HG03108 (cell line): ENCODE data around the gene NADSYN1.

Experiments
- ATAC-seq: cut with Tn5 transposase; IDR thresholded peaks from one replicate; pipeline ENCODE4 v1.9.1; 2021; ENCODE audit warnings: moderate library complexity; ENCODE audit not compliant: unreplicated experiment

Gene NADSYN1

DNA sequence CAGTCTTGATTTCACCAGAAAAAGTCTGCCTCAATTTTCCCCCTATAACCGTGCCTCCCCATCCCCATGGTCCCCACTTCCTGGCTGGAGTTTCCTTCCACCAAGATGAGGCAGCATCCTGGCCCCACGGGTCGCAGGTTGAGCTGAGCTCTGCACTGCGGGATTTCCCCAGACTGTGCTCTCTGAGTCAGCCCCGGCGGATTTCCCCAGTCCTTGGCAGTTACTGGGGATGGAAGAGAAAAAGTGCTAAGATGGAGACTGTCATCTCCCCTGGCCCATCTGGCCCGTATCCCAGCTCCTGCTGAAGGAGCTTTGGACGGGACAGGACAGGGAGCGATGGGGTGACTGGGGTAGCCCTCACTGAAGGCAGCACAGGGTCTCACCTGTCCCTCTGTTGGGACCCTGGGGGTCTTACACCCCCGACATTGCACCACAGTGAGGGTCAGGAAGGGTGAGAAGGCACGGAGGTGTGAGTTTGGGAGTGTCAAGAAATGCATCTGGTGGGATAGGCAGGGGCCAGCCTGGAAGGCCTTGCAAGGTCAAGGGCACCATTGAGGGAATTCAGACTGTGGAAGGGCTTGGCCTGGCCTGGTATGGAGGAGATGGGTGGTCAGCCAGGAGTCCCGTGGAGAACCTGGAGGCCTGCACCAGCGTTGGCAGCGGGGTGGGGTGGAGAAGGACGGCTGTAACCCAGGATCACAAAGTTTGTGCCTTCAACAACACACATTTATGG, 36.5 kb downstream of the NADSYN1 start:
- no peak for ATAC-seq

DNA sequence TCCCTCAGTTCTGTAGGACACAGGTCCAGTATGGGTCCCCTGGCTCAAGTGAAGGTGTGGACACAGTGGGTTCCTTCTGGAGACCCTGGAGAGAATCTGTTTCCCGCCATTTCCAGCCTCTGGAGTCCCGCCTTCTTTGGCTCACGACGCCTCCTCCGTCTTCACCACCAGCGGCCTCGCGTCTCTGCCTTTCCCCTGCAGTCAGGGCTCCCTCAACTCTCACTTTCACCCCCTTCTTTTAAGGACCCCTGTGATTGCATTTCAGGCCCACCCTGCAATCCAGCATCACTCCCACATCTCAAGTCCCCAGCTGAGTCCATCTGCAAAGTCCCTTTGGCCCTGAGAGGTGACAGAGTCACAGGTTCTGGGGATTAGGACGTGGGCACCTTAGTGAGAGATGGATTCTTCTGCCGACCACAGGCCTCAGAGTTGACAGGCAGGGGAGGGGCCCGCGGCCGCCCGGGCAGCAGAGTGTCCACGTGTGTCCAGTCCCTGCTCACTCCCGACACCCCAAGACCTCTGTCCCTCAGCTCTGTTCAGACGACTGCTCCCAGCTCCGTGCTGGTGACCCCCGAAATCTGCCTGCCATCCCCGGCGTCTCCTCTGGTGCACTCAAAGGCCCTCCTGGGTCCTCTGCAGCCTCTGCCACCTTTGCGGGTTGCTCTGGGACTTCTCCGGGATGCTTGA, 37.2 kb downstream of the NADSYN1 start:
- ATAC-seq = no peak

DNA sequence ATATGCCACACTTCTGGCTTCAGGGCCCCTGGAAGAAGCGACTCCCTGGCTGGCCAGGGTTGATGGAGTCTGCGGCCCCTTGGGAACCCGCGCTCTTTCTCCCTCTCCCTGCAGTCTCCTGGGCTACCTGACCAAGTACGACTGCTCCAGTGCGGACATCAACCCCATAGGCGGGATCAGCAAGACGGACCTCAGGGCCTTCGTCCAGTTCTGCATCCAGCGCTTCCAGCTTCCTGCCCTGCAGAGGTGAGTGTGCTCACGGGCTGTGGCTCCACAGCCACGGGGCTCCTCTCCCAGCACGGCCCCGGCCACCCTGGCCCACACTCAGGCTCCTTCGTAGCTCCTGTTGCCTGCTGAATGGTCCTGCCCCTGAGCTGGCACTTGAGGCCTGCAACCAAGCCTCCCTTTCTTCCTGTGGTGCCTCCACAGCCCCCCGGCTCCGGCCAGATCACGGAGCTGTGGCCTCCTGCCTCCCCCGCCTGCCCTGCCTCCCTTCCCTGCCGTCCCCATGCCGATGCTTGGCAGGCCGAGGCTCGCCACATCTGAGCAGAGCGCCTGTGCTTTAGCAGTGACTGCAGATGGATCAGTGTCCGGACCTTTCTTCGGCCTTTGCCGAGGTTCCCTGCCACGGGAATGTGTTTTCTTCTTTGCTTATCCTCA, 37.9 kb downstream of the NADSYN1 start:
- no peak for ATAC-seq

DNA sequence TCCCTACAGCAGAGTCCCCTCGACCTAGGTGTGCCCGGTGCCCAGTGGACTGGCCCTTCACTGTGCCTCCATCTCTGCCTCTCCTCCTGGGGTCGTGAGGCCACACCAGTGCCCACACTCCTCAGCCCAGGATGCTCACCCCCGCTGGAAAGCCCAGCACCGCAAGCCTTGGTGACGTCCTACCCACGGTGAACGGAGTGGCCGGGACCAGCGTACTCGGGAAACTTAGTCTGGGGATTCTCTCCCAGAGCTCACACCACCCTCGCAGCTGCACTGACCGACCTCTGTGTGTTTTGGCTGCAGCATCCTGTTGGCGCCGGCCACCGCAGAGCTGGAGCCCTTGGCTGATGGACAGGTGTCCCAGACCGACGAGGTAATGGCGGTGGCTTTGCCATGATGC, 38.5 kb downstream of the NADSYN1 start:
- ATAC-seq = no peak

DNA sequence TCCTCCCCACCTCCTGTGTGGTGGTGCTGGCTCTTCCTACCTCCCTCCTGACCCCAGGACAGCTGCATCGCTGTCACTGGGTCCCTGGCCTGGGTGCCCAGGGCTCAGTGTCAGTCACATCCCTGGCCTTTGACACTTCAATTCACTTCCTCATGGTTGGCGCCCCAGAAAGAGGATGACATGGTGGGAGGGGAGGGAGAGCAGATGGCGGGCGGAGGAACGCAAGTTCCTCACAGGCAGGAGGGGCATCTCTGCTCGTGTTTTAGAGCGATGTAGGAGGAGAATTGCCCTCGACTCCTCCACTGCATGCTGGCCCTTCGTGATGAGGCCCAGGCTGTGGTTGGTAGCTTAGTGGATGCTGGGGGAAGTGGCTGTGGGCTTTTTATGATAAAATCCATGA, 38.9 kb downstream of the NADSYN1 start:
- ATAC-seq = no peak

DNA sequence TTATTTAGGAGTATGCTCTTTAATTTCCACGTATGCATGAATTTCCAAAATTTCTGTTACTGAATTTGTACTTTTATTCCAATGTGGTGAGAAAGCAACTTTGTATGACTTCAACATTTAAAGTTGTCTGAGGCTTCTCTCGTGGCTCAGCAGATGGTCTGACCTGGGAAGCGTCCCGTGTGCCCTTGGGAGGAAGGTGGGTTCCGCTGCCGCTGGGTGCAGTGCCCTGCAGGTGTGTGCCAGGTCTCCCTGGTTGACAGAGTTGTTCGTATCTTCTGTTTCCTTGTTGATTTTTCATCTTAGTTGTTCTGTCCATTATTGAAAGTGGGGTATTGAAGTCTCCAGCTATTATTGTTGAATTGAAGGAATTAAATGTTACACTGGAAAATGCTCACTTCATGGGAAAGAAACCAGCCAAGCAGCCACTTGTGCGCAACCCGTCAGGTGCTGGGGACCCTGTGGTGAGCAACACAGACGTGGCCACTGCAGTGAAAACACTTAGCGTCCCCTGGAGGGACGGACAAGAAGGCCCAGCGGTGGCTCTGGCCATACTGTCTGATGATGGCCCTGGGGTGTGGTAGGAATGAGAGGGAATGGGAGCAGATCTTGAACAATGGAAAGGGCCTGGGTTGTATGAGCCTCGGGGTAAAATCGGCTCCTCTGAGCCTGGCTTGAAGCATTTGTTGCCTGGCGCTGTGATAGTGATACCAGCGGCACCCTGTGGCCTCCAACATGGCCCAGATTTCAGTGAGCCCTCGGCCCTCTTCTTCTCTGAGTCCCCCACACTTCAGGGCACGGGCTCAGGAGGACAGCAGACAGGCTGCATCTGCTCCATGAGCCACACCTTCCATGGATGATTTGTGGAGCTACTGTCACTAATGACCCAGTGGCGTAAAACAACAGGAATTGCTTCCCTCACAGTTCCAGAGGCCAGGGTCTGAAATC, 42.6 kb downstream of the NADSYN1 start:
- no peak for ATAC-seq

DNA sequence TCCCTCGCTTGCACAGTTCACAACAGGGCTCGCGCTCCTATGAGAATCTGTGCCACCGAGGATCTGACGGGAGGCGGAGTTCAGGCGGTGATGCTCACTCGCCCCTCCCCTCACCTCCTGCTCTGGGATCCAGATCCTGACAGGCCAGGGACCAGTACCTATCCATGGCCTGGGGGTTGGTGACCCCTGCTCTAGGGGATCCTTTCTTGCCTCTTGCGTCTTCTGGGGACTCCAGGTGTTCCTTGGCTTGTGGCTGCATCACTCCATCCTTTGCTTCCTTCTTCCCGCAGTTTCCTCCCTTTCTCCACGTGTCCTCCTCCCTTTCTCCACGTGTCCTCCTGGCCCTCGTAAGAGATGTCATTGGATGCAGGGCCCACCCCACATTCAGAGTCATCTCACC, 43.4 kb downstream of the NADSYN1 start:
- no peak for ATAC-seq

- ATAC-seq = no peak
These were observed 45.1 kb downstream of the NADSYN1 start for GRCh38 chr11:71498091-71498490.

DNA sequence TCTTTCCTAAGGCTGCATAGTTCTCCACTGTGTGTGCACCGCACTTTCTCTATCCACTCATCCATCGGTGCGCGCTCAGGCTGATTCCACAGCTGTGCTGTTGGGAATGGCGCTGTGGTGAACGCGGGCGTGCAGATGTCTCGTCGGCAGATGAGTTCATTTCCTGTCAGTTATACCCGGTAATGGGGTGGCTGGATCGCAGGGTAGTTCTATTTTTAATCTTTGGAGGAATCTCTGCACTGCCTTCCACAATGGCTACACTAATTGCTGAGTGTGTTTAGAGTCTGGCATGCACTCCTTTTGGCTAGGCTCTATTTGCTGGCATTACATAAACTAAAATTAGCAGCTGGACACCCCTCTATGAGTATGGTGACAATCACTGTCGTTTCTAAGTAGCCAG, 46.1 kb downstream of the NADSYN1 start:
- no peak for ATAC-seq

DNA sequence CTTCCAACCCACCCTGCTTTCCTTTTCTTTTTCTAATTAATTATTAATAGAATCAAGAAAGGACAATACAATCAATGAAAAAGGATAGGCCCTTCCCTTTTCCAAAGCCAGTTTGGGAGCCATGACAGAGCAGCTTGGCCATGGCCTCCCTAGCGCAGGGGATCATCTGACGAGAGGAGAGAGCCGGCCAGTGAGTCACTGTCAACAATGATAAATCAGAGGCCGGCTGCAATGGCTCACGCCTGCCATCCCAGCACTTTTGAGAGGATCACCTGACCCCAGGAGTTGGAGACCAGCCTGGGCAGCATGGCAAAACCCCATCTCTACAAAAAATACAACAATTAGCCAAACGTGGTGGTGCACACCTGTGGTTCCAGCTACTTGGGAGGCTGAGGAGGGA, 46.5 kb downstream of the NADSYN1 start:
- ATAC-seq = no peak

GRCh38 chr11:71500601-71501021, 47.6 kb downstream of the NADSYN1 start:
- ATAC-seq = no peak

GRCh38 chr11:71501071-71501985, 48.3 kb downstream of the NADSYN1 start:
- no peak for ATAC-seq

GRCh38 chr11:71502026-71502425, 49.0 kb downstream of the NADSYN1 start:
- no peak for ATAC-seq

DNA sequence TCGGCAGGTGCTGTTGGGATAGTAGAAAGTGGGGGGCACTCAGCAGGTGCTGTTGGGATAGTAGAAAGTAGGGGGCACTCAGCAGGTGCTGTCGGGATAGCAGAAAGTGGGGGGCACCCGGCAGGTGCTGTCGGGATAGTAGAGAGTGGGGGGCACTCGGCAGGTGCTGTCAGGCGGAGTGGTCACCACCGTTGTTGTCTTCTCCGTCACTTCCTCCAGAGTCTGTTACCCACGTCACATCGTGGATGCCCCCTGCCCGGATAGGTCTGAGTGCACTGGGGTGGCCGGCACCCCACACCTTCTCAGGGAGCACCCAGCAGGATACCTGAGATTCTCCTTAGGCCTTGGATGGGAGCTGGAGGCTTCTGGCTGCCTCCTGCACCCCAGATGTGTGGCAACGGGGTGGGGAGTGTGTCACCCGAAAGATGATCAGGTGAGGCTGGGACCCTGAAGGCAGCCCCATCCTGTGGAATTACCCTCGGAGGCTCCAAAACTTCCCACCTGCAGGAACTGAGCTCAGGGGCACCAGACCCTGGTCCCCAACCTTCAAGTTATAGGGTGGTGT, 50.0 kb downstream of the NADSYN1 start:
- no peak for ATAC-seq

- ATAC-seq = no peak
These were observed 51.5 kb downstream of the NADSYN1 start for GRCh38 chr11:71504531-71504930.

DNA sequence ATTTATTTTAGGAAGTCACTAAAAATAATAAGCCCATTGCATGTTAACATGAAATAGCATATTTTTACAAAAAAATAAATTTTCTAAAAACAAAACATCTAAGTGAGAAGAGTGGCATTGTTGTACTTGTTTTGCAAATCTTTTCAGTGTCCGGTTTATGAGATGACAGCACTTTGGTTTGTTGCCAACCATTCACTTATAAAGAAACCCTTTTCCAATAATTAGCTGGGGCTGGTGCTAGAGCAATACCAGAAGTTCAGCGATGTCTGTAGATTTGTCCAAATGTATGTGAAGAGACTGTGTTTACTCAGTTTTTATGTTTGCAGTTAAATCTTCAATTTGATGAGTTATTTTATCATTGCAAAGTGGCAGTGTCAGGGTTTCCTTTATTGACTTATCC, 52.0 kb downstream of the NADSYN1 start:
- ATAC-seq = no peak

DNA sequence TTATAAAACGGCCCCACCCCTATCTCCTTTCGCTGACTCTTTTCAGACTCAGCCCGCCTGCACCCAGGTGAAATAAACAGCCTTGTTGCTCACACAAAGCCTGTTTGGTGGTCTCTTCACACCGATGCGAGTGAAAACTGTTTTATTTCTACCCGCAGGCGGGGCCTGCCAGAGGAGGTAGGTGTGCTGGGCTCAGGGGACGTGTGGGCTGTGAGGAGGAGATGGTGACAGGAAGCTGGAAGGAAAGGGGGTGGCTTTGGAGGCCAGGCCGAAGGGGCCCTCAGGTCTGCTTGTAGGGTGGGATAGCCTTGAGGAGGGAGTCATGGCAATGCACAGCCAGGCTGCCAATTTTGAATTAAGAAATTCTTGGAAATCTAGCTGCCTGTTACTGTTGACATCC, 52.8 kb downstream of the NADSYN1 start:
- ATAC-seq = no peak

DNA sequence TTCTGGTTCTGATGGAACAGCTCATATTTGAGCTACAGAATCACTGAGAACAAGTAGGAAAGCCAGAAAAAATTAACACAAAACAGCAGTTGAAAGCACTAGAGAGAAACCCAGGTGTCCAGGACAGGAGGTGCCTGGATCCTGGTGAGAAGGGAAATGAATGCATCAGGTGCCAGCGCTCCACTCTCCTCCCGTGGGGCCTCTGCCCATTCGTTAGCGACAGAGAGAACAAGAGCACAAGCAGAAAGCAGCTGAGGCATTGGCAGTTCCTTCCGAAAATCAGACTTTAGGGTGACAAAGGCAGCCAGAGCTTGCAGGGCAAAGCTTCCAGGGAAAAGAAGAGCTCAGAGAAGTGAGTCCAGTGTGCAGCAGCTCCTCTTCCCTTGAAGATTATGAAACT, 54.1 kb downstream of the NADSYN1 start:
- no peak for ATAC-seq
